SK-N-SH treated with all-trans-retinoic acid at 6 μM for 48 hours (cell line): ENCODE data around the gene ROPN1L.

Source experiments
- ATAC-seq: fragments of 200-7000 bp; cut with Tn5 transposase; 3 replicates; pipeline ENCODE4 v1.9.1; 2020; ENCODE audit warnings: mild to moderate bottlenecking, moderate library complexity
- BACH2 ChIP-seq: fragments of 250-450 bp; sonication (Bioruptor Pico); IDR thresholded peaks from 2 replicates; pipeline ENCODE4 v1.9.0; 2021; ENCODE audit warnings: mild to moderate bottlenecking, borderline replicate concordance
- CREB5 ChIP-seq: fragments of 250-450 bp; sonication (Bioruptor Pico); IDR thresholded peaks from 2 replicates; pipeline ENCODE4 v1.5.1; 2020; ENCODE audit warnings: low read depth, mild to moderate bottlenecking, moderate library complexity
- CSDC2 ChIP-seq: fragments of 250-450 bp; sonication (Bioruptor Pico); IDR thresholded peaks from 2 replicates; pipeline ENCODE4 v1.5.0; 2020; ENCODE audit warnings: mild to moderate bottlenecking, moderate library complexity
- CSRNP3 ChIP-seq: fragments of 250-450 bp; sonication (Bioruptor Pico); IDR thresholded peaks from 2 replicates; pipeline ENCODE4 v1.5.1; 2021; ENCODE audit warnings: mild to moderate bottlenecking, moderate library complexity
- GLIS3 ChIP-seq: fragments of 250-450 bp; sonication (Bioruptor Pico); IDR thresholded peaks from 2 replicates; pipeline ENCODE4 v1.5.0; 2020; ENCODE audit warnings: mild to moderate bottlenecking, moderate library complexity
- ISL1 ChIP-seq: fragments of 250-450 bp; sonication (Bioruptor Pico); IDR thresholded peaks from 2 replicates; pipeline ENCODE4 v2.1.2; 2022; ENCODE audit warnings: mild to moderate bottlenecking, moderate library complexity
- OSR1 ChIP-seq: fragments of 250-450 bp; sonication (Bioruptor Pico); IDR thresholded peaks from 2 replicates; pipeline ENCODE4 v1.8.0; 2022; ENCODE audit warnings: moderate library complexity, mild to moderate bottlenecking, inconsistent platforms
- PATZ1 ChIP-seq: fragments of 250-450 bp; sonication (Bioruptor Pico); IDR thresholded peaks from 2 replicates; pipeline ENCODE4 v1.8.0; 2020; ENCODE audit warnings: mild to moderate bottlenecking, moderate library complexity, borderline replicate concordance
- PPARA ChIP-seq: fragments of 250-450 bp; sonication (Bioruptor Pico); IDR thresholded peaks from 2 replicates; pipeline ENCODE4 v1.5.0; 2020; ENCODE audit warnings: mild to moderate bottlenecking, borderline replicate concordance
- RARB ChIP-seq: fragments of 250-450 bp; sonication (Bioruptor Pico); IDR thresholded peaks from 2 replicates; pipeline ENCODE4 v1.8.0; 2021; ENCODE audit warnings: mild to moderate bottlenecking, moderate library complexity
- SNAI2 ChIP-seq: fragments of 250-450 bp; sonication (Bioruptor Pico); IDR thresholded peaks from 2 replicates; pipeline ENCODE4 v1.5.0; 2020; ENCODE audit warnings: mild to moderate bottlenecking, moderate library complexity
- TSHZ2 ChIP-seq: fragments of 250-450 bp; sonication (Bioruptor Pico); IDR thresholded peaks from 2 replicates; pipeline ENCODE4 v1.5.0; 2020; ENCODE audit warnings: mild to moderate bottlenecking, moderate library complexity
- ZFP3 ChIP-seq: fragments of 250-450 bp; sonication (Bioruptor Pico); IDR thresholded peaks from 2 replicates; pipeline ENCODE4 v1.5.0; 2020; ENCODE audit warnings: mild to moderate bottlenecking, moderate library complexity
- ZFP30 ChIP-seq: fragments of 450-650 bp; formaldehyde crosslinking; IDR thresholded peaks from 2 replicates; pipeline ENCODE4 v1.5.0; 2022; ENCODE audit warnings: mild to moderate bottlenecking, moderate library complexity
- ZNF565 ChIP-seq: fragments of 450-650 bp; formaldehyde crosslinking; conservative IDR thresholded peaks from 2 replicates; pipeline ENCODE4 v1.5.0; 2020; ENCODE audit warnings: low read depth, mild to moderate bottlenecking, moderate library complexity
- ZNF8 ChIP-seq: fragments of 450-650 bp; formaldehyde crosslinking; IDR thresholded peaks from 2 replicates; pipeline ENCODE4 v1.5.0; 2020; ENCODE audit warnings: mild to moderate bottlenecking, moderate library complexity

The ROPN1L gene

GRCh38 chr5:10438301-10438700 lies 3.4 kb upstream of the ROPN1L start:
- ATAC-seq = no peak
- TF ChIP-seq ZFP3 (CRISPR knock-in tag) (no peak), CSDC2 (CRISPR knock-in tag) (no peak), OSR1 (CRISPR knock-in tag) (no peak), BACH2 (no peak), GLIS3 (CRISPR knock-in tag) (no peak), RARB (CRISPR knock-in tag) (no peak), ZNF565 (CRISPR knock-in tag) (no peak), ZNF8 (CRISPR knock-in tag) (no peak), PATZ1 (CRISPR knock-in tag) (no peak), SNAI2 (no peak), CSRNP3 (CRISPR knock-in tag) (no peak), ISL1 (no peak)

GRCh38 chr5:10439692-10440091 lies 2.0 kb upstream of the ROPN1L start:
- no peak for ATAC-seq
- TF ChIP-seq CREB5 (CRISPR knock-in tag) = no peak
- TF ChIP-seq BACH2 = no peak
- TF ChIP-seq PPARA (CRISPR knock-in tag) = no peak

GRCh38 chr5:10440367-10440990 lies 1.2 kb upstream of the ROPN1L start:
- ATAC-seq = no peak

More at GRCh38 chr5:10440367-10440990, 1.2 kb upstream of the ROPN1L start:
- TF ChIP-seq GLIS3 (CRISPR knock-in tag) (no peak), ZFP30 (no peak), SNAI2 (no peak), PATZ1 (CRISPR knock-in tag) (no peak), CSDC2 (CRISPR knock-in tag) (no peak), ZNF565 (CRISPR knock-in tag) (no peak), TSHZ2 (CRISPR knock-in tag) (no peak), ISL1 (no peak), BACH2 (no peak), CSRNP3 (CRISPR knock-in tag) (no peak)
